DND-41 (cell line): ENCODE results near the gene MMP2.

Experiments
- ATAC-seq: fragments of 200-7000 bp; cut with Tn5 transposase; 3 replicates; pipeline ENCODE4 v1.9.1; 2021; ENCODE audit warnings: low read depth; ENCODE audit not compliant: insufficient read depth
- DNase-seq: peaks from one replicate; pipeline ENCODE4 v3.0.0-alpha.2; 2020
- H2AFZ ChIP-seq: 2 replicates; pipeline ENCODE4 v1.6.0; 2012; ENCODE audit warnings: low read depth, low read length
- H3K27ac ChIP-seq: 2 replicates; pipeline ENCODE4 v1.5.1; 2012; ENCODE audit warnings: low read length, inconsistent platforms
- H3K27me3 ChIP-seq: fragments of 200-600 bp; sonication (generic); 2 replicates; pipeline ENCODE4 v1.6.0; 2012; ENCODE audit warnings: low read length, mild to moderate bottlenecking, inconsistent platforms; ENCODE audit not compliant: insufficient read depth, poor library complexity
- H3K36me3 ChIP-seq: 2 replicates; pipeline ENCODE4 v1.5.1; 2012; ENCODE audit warnings: low read length, inconsistent platforms; ENCODE audit not compliant: insufficient read depth
- H3K4me1 ChIP-seq: 2 replicates; pipeline ENCODE4 v1.5.1; 2012; ENCODE audit warnings: mild to moderate bottlenecking, low read length; ENCODE audit not compliant: insufficient read depth
- H3K4me2 ChIP-seq: 2 replicates; pipeline ENCODE4 v1.6.0; 2012; ENCODE audit warnings: mild to moderate bottlenecking, moderate library complexity, low read length, inconsistent platforms; ENCODE audit not compliant: insufficient read depth
- H3K4me3 ChIP-seq, 2 experiments: fragments of 200-600 bp in 1 of 2; shearing (Covaris generic) in 1 of 2; 2 replicates each; pipeline ENCODE4 v1.5.1; 2012 to 2016; ENCODE audit warnings: inconsistent platforms in 2 of 2, low read length in 2 of 2, mild to moderate bottlenecking in 2 of 2, low read depth in 1 of 2, moderate library complexity in 1 of 2
- H3K79me2 ChIP-seq: 2 replicates; pipeline ENCODE4 v1.6.0; 2012; ENCODE audit warnings: low read length, inconsistent platforms; ENCODE audit not compliant: insufficient read depth
- H3K9ac ChIP-seq: 2 replicates; pipeline ENCODE4 v1.6.0; 2012; ENCODE audit warnings: low read depth, mild to moderate bottlenecking, inconsistent platforms, low read length, moderate library complexity
- H3K9me3 ChIP-seq: 2 replicates; pipeline ENCODE4 v1.5.1; 2012; ENCODE audit warnings: low read length, moderate library complexity, mild to moderate bottlenecking, inconsistent platforms; ENCODE audit not compliant: insufficient read depth, severe bottlenecking
- H4K20me1 ChIP-seq: 2 replicates; pipeline ENCODE4 v1.6.0; 2012; ENCODE audit warnings: low read length; ENCODE audit not compliant: insufficient read depth
- EZH2 ChIP-seq: IDR thresholded peaks from 3 replicates; pipeline ENCODE4 v1.6.1; 2012; ENCODE audit warnings: borderline replicate concordance, low read depth, mild to moderate bottlenecking, moderate library complexity, low read length, inconsistent platforms; ENCODE audit not compliant: severe bottlenecking
- TF ChIP-seq, protein P1 (sequence below): IDR thresholded peaks from 2 replicates; pipeline ENCODE4 v1.5.1; 2012; ENCODE audit warnings: borderline replicate concordance, low read length, moderate library complexity, mild to moderate bottlenecking; ENCODE audit not compliant: poor library complexity, severe bottlenecking; ENCODE audit errors: extremely low read depth

MMP2 gene

DNA sequence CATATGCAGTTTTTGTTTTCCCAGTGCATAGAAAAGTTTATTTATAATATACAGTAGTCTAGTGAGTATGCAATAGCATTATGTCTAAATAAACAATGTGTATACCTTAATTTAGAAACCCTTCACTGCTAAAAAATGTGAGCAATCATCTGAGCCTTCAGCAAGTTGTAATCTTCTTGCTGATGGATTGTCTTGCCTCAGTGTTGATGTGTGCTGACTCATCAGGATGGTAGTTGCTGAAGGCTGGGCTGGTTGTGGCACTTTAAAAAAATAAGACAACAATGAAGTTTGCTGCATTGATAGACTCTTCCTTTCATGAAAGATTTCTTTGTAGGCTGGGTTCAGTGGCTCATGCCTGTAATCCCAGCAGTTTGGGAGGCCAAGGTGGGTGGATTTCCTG lies 73.6 kb downstream of the MMP2 start:
- Histone ChIP-seq H3K36me3 (no peaks in the 10 kb centered on the region), H3K4me2 (no peak overlapping the region), H3K27me3 (peaks cover 5% of the 10 kb centered on the region), H4K20me1 (no peaks in the 10 kb centered on the region), H3K4me1 (no peaks in the 10 kb centered on the region), H3K9me3 (no peaks in the 10 kb centered on the region), H3K4me3 (no peak overlapping the region), H3K27ac (no peak overlapping the region), H3K79me2 (no peaks in the 10 kb centered on the region), H3K9ac (no peak overlapping the region), H2AFZ (no peak overlapping the region)
- DNase-seq (no peak), ATAC-seq (no peak)
- TF ChIP-seq, protein P1, sequence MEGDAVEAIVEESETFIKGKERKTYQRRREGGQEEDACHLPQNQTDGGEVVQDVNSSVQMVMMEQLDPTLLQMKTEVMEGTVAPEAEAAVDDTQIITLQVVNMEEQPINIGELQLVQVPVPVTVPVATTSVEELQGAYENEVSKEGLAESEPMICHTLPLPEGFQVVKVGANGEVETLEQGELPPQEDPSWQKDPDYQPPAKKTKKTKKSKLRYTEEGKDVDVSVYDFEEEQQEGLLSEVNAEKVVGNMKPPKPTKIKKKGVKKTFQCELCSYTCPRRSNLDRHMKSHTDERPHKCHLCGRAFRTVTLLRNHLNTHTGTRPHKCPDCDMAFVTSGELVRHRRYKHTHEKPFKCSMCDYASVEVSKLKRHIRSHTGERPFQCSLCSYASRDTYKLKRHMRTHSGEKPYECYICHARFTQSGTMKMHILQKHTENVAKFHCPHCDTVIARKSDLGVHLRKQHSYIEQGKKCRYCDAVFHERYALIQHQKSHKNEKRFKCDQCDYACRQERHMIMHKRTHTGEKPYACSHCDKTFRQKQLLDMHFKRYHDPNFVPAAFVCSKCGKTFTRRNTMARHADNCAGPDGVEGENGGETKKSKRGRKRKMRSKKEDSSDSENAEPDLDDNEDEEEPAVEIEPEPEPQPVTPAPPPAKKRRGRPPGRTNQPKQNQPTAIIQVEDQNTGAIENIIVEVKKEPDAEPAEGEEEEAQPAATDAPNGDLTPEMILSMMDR, result no peak
- no peak for TF ChIP-seq EZH2

DNA sequence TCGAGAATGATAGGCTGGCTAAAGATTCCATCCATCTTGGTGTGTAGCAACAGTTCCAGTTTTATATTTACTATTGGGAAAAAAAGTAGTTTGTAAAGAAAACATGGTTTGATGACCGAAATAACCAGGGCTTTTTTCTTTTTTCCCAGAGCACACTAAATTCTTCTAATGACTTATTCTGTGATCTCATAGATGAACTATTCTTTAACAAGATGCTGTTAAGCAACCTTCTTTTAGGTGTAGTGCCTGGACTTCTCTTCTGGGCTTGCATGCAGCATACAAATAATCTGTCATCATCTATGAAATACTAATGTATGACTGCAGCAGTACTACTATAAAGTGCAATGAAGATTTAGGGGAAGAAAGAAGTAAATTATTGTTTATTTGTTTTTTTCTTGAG lies 76.4 kb downstream of the MMP2 start:
- no peak for DNase-seq
- H3K9me3 ChIP-seq, result no peaks in the 10 kb centered on the region

More for the DNA sequence above, 76.4 kb downstream of the MMP2 start:
- no peak for ATAC-seq
- Histone ChIP-seq H3K79me2 (no peaks in the 10 kb centered on the region), H3K9ac (no peak overlapping the region), H2AFZ (no peak overlapping the region), H3K4me2 (no peak overlapping the region), H3K36me3 (no peaks in the 10 kb centered on the region), H3K27me3 (peaks cover 5% of the 10 kb centered on the region), H3K4me3 (no peak overlapping the region), H3K27ac (no peak overlapping the region), H3K4me1 (no peaks in the 10 kb centered on the region), H4K20me1 (no peaks in the 10 kb centered on the region)
- no peak for TF ChIP-seq EZH2
- TF ChIP-seq, protein P1, result no peak
